ENCODE data around the gene STX8.

STX8 gene

GRCh38 chr17:9206410-9206703, 369.3 kb downstream of the STX8 start:
- no peak for DNase-seq (ENCODE audit: low read depth)

- DNase-seq (ENCODE audit: low read depth): no peak
Measured at GRCh38 chr17:9205520-9206409, 369.9 kb downstream of the STX8 start.

- no peak for DNase-seq (ENCODE audit: low read depth)
Measured at GRCh38 chr17:9204637-9205329, 370.8 kb downstream of the STX8 start.

- DNase-seq (ENCODE audit: low read depth): no peak
Measured at GRCh38 chr17:9203771-9204425, 371.7 kb downstream of the STX8 start.

GRCh38 chr17:9202532-9202931, 373.1 kb downstream of the STX8 start:
- DNase-seq (ENCODE audit: low read depth): no peak

- DNase-seq (ENCODE audit: low read depth): no peak
Measured at GRCh38 chr17:9200699-9201359, 374.8 kb downstream of the STX8 start.
